HEK293 (cell line): ENCODE data around the gene CELA1.

Experiments
- CTCF ChIA-PET: fragments of 350-600 bp; formaldehyde crosslinking; extraction: SDS; loops from one replicate; lab custom pipeline; 2021; ENCODE audit warnings: antibody characterized with exemption; lab: Yijun Ruan, JAX
- POLR2A ChIA-PET: fragments of 300-600 bp; formaldehyde crosslinking; extraction: SDS; loops from one replicate; lab custom pipeline; 2020; ENCODE audit warnings: antibody characterized with exemption, inconsistent platforms; lab: Yijun Ruan, JAX
- H3K27ac ChIP-seq: fragments of 200-500 bp; sonication (Bioruptor generic); 2 replicates; pipeline ENCODE4 v1.5.1; 2014; ENCODE audit warnings: low read depth, low read length, control low read depth, inconsistent platforms; ENCODE audit errors: extremely low read depth
- H3K36me3 ChIP-seq, 2 experiments: fragments of 200-500 bp in 1 of 2; sonication (Bioruptor generic) in 1 of 2; 1 replicate in 1 of 2; 2 replicates in 1 of 2; pipeline ENCODE4 v1.5.1; 2014 to 2017; ENCODE audit warnings: inconsistent platforms in 2 of 2, low read length in 2 of 2; ENCODE audit not compliant: control insufficient read depth in 2 of 2, insufficient read depth in 1 of 2
- H3K4me1 ChIP-seq: fragments of 200-500 bp; sonication (Bioruptor generic); 2 replicates; pipeline ENCODE4 v1.5.1; 2014; ENCODE audit warnings: mild to moderate bottlenecking, low read length, inconsistent platforms; ENCODE audit not compliant: control insufficient read depth, insufficient read depth
- H3K4me3 ChIP-seq: 2 replicates; pipeline ENCODE4 v1.5.1; 2011; ENCODE audit warnings: low read depth, mild to moderate bottlenecking, control low read depth, low read length, moderate library complexity
- H3K9me3 ChIP-seq: fragments of 200-500 bp; sonication (Bioruptor generic); 2 replicates; pipeline ENCODE4 v1.5.1; 2014; ENCODE audit warnings: low read depth, low read length, inconsistent platforms; ENCODE audit not compliant: control insufficient read depth, insufficient read depth
- KLF10 ChIP-seq: fragments of 450-650 bp; IDR thresholded peaks from 2 replicates; pipeline ENCODE4 v1.5.1; 2018; ENCODE audit warnings: missing biosample characterization, mild to moderate bottlenecking, missing genetic modification characterization
- KLF17 ChIP-seq: fragments of 450-650 bp; formaldehyde crosslinking; IDR thresholded peaks from 2 replicates; pipeline ENCODE4 v1.5.1; 2016; ENCODE audit warnings: missing biosample characterization, missing genetic modification characterization
- MEIS1 ChIP-seq: sonication (generic); formaldehyde crosslinking; IDR thresholded peaks from 2 replicates; pipeline ENCODE4 v1.8.1; 2022; ENCODE audit warnings: missing genetic modification reagents, mild to moderate bottlenecking, borderline replicate concordance
- SP2 ChIP-seq: fragments of 450-650 bp; formaldehyde crosslinking; IDR thresholded peaks from 2 replicates; pipeline ENCODE4 v1.5.1; 2016; ENCODE audit warnings: missing biosample characterization, missing genetic modification characterization
- SP7 ChIP-seq: fragments of 450-650 bp; formaldehyde crosslinking; IDR thresholded peaks from 2 replicates; pipeline ENCODE4 v1.5.1; 2016; ENCODE audit warnings: missing biosample characterization, missing genetic modification characterization
- ZBTB1 ChIP-seq: fragments of 450-650 bp; formaldehyde crosslinking; IDR thresholded peaks from 2 replicates; pipeline ENCODE4 v1.5.1; 2016; ENCODE audit warnings: missing biosample characterization, missing genetic modification characterization
- ZBTB20 ChIP-seq: fragments of 450-650 bp; formaldehyde crosslinking; IDR thresholded peaks from 2 replicates; pipeline ENCODE4 v1.5.1; 2016; ENCODE audit warnings: missing biosample characterization, missing genetic modification characterization
- ZBTB21 ChIP-seq: fragments of 450-650 bp; formaldehyde crosslinking; IDR thresholded peaks from 2 replicates; pipeline ENCODE4 v1.5.1; 2017; ENCODE audit warnings: missing biosample characterization, missing genetic modification characterization
- ZFHX2 ChIP-seq: fragments of 450-650 bp; formaldehyde crosslinking; conservative IDR thresholded peaks from 2 replicates; pipeline ENCODE4 v1.5.1; 2016; ENCODE audit warnings: missing biosample characterization, missing genetic modification characterization
- ZFP3 ChIP-seq: fragments of 450-650 bp; formaldehyde crosslinking; IDR thresholded peaks from 2 replicates; pipeline ENCODE4 v1.5.1; 2016; ENCODE audit warnings: low read depth, missing biosample characterization, missing genetic modification characterization
- ZNF148 ChIP-seq: fragments of 450-650 bp; formaldehyde crosslinking; IDR thresholded peaks from 2 replicates; pipeline ENCODE4 v1.5.0; 2017; ENCODE audit warnings: missing biosample characterization, missing genetic modification characterization, borderline replicate concordance
- ZNF302 ChIP-seq: fragments of 450-650 bp; formaldehyde crosslinking; IDR thresholded peaks from 2 replicates; pipeline ENCODE4 v1.5.1; 2016; ENCODE audit warnings: missing biosample characterization, missing genetic modification characterization, low read depth
- ZNF350 ChIP-seq: fragments of 450-650 bp; formaldehyde crosslinking; IDR thresholded peaks from 2 replicates; pipeline ENCODE4 v1.5.0; 2017; ENCODE audit warnings: missing biosample characterization, mild to moderate bottlenecking, missing genetic modification characterization
- ZNF354C ChIP-seq: fragments of 450-650 bp; formaldehyde crosslinking; IDR thresholded peaks from 2 replicates; pipeline ENCODE4 v1.5.1; 2016; ENCODE audit warnings: missing biosample characterization, missing genetic modification characterization, low read depth, borderline replicate concordance
- ZNF416 ChIP-seq: fragments of 450-650 bp; formaldehyde crosslinking; IDR thresholded peaks from 2 replicates; pipeline ENCODE4 v1.5.1; 2016; ENCODE audit warnings: missing biosample characterization, missing genetic modification characterization
- ZNF473 ChIP-seq: fragments of 450-650 bp; formaldehyde crosslinking; IDR thresholded peaks from 2 replicates; pipeline ENCODE4 v1.5.1; 2017; ENCODE audit warnings: missing biosample characterization, missing genetic modification characterization
- ZNF521 ChIP-seq: fragments of 450-650 bp; formaldehyde crosslinking; IDR thresholded peaks from 2 replicates; pipeline ENCODE4 v1.5.1; 2017; ENCODE audit warnings: missing biosample characterization, mild to moderate bottlenecking, missing genetic modification characterization
- ZNF571 ChIP-seq: fragments of 450-650 bp; formaldehyde crosslinking; IDR thresholded peaks from 2 replicates; pipeline ENCODE4 v1.5.0; 2017; ENCODE audit warnings: missing biosample characterization, missing genetic modification characterization
- ZNF600 ChIP-seq: fragments of 450-650 bp; formaldehyde crosslinking; IDR thresholded peaks from 2 replicates; pipeline ENCODE4 v1.5.1; 2016; ENCODE audit warnings: missing biosample characterization, missing genetic modification characterization
- ZNF621 ChIP-seq: fragments of 450-650 bp; formaldehyde crosslinking; IDR thresholded peaks from 2 replicates; pipeline ENCODE4 v1.5.1; 2017; ENCODE audit warnings: missing biosample characterization, missing genetic modification characterization
- ZNF624 ChIP-seq: fragments of 450-650 bp; formaldehyde crosslinking; IDR thresholded peaks from 2 replicates; pipeline ENCODE4 v1.5.1; 2017; ENCODE audit warnings: missing biosample characterization, missing genetic modification characterization
- ZNF645 ChIP-seq: fragments of 450-650 bp; formaldehyde crosslinking; IDR thresholded peaks from 2 replicates; pipeline ENCODE4; 2016; ENCODE audit warnings: missing biosample characterization, missing genetic modification characterization
- ZNF664 ChIP-seq: fragments of 450-650 bp; formaldehyde crosslinking; IDR thresholded peaks from 2 replicates; pipeline ENCODE4 v1.5.1; 2016; ENCODE audit warnings: missing biosample characterization, missing genetic modification characterization
- ZNF785 ChIP-seq: fragments of 450-650 bp; formaldehyde crosslinking; IDR thresholded peaks from 2 replicates; pipeline ENCODE4 v1.5.1; 2016; ENCODE audit warnings: missing biosample characterization, missing genetic modification characterization
- ZSCAN23 ChIP-seq: fragments of 450-650 bp; formaldehyde crosslinking; IDR thresholded peaks from 2 replicates; pipeline ENCODE4 v1.5.1; 2016; ENCODE audit warnings: missing biosample characterization, missing genetic modification characterization
- TF ChIP-seq, protein P1 (sequence below): fragments of 450-650 bp; formaldehyde crosslinking; IDR thresholded peaks from 2 replicates; pipeline ENCODE4 v1.5.1; 2016; ENCODE audit warnings: missing biosample characterization, missing genetic modification characterization
- TF ChIP-seq, protein P2 (sequence below): fragments of 450-650 bp; formaldehyde crosslinking; IDR thresholded peaks from 2 replicates; pipeline ENCODE4 v1.5.1; 2016; ENCODE audit warnings: missing biosample characterization, missing genetic modification characterization

CELA1 gene

GRCh38 chr12:51358496-51358895, 12.0 kb upstream of the CELA1 start:
- no peaks in the 10 kb centered on the region for H3K4me1 ChIP-seq
- no peak overlapping the region for H3K27ac ChIP-seq
- POLR2A ChIA-PET = no interaction called here
- CTCF ChIA-PET = no interaction called here
- H3K4me3 ChIP-seq = no peak overlapping the region
- H3K36me3 ChIP-seq = peaks cover 0 to 18% of the 10 kb centered on the region in 2 experiments; a peak in 1 of 3 replicates
- TF ChIP-seq ZNF645 (tag by site-specific recombination) = no peak
- TF ChIP-seq ZSCAN23 (tag by site-specific recombination) = no peak
- TF ChIP-seq ZNF621 (tag by site-specific recombination) = no peak
- no peak for TF ChIP-seq ZNF148
- no peak for TF ChIP-seq ZBTB21 (tag by site-specific recombination)
- TF ChIP-seq ZNF600 (tag by site-specific recombination) = no peak
- TF ChIP-seq MEIS1 (CRISPR knock-in tag) = no peak
- TF ChIP-seq ZNF664 (tag by site-specific recombination) = no peak
- TF ChIP-seq SP2 = no peak
- no peak for TF ChIP-seq ZNF473 (tag by site-specific recombination)
- no peak for TF ChIP-seq ZFHX2 (tag by site-specific recombination)
- TF ChIP-seq ZNF571 (tag by site-specific recombination) = no peak
- TF ChIP-seq KLF17 (tag by site-specific recombination) = no peak
- no peak for TF ChIP-seq ZNF785 (tag by site-specific recombination)
- TF ChIP-seq ZNF624 (tag by site-specific recombination) = no peak
- no peak for TF ChIP-seq SP7 (tag by site-specific recombination)
- TF ChIP-seq, protein P1, sequence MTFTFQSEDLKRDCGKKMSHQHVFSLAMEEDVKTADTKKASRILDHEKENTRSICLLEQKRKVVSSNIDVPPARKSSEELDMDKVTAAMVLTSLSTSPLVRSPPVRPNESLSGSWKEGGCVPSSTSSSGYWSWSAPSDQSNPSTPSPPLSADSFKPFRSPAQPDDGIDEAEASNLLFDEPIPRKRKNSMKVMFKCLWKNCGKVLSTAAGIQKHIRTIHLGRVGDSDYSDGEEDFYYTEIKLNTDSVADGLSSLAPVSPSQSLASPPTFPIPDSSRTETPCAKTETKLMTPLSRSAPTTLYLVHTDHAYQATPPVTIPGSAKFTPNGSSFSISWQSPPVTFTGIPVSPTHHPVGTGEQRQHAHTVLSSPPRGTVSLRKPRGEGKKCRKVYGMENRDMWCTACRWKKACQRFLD = no peak
- no peaks in the 10 kb centered on the region for H3K9me3 ChIP-seq

DNA sequence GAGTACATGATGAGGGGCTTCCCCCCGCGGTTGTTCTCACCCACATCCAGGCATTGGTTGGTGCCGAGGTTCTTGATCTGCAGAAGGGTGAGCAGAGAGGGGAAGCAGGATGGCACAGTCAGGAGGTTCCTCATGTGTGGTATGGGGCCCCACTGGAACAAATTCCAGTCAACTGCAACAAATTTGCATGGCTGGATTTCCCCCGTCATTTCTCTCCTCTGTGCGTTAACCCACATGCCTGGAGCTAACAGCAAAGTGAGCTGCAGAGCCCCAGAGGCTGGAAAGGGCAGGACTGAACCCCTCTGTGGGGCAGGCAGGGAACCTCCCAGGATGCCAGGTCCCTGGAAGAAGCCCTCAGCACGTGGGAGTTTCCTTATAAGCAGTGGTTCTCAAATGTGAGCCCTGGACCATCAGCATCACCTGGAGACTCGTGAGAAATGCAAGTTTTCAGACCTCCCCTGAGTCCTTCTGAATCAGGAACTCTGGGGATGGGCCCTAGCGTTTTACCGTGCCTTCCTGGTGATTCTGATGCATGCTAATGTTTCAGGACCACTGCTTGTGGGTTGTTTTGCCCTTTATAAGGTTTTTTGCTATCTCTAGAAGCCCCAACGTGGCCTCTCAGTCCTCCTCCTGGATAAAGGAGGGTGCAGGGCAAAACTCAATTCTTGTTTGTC, 11.0 kb upstream of the CELA1 start:
- no peaks in the 10 kb centered on the region for H3K4me1 ChIP-seq
- ChIA-PET POLR2A (no interaction called here), CTCF (interaction anchor here (0.6 kb wide), 1 partner anchor 24 kb away, joined by 4 read pairs; no protein-coding TSS in a partner anchor)
- TF ChIP-seq, protein P2, sequence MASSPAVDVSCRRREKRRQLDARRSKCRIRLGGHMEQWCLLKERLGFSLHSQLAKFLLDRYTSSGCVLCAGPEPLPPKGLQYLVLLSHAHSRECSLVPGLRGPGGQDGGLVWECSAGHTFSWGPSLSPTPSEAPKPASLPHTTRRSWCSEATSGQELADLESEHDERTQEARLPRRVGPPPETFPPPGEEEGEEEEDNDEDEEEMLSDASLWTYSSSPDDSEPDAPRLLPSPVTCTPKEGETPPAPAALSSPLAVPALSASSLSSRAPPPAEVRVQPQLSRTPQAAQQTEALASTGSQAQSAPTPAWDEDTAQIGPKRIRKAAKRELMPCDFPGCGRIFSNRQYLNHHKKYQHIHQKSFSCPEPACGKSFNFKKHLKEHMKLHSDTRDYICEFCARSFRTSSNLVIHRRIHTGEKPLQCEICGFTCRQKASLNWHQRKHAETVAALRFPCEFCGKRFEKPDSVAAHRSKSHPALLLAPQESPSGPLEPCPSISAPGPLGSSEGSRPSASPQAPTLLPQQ (tag by site-specific recombination) = no peak
- TF ChIP-seq ZNF302 (tag by site-specific recombination) (no peak), ZNF416 (tag by site-specific recombination) (no peak), ZBTB20 (tag by site-specific recombination) (no peak), ZNF521 (tag by site-specific recombination) (no peak), KLF10 (tag by site-specific recombination) (no peak), ZBTB1 (tag by site-specific recombination) (no peak), ZNF350 (tag by site-specific recombination) (no peak), ZNF354C (tag by site-specific recombination) (no peak), ZFP3 (tag by site-specific recombination) (no peak)
- TF ChIP-seq, all 188 proteins: peak for 0
- H3K4me3 ChIP-seq = no peak overlapping the region
- H3K27ac ChIP-seq = no peak overlapping the region
- no peaks in the 10 kb centered on the region for H3K9me3 ChIP-seq
- H3K36me3 ChIP-seq = peaks cover 0 to 18% of the 10 kb centered on the region in 2 experiments; a peak in 1 of 3 replicates
